Measurements from ENCODE around the gene JAKMIP2. TPM values are rescaled to one million over a fixed set of nuclear protein-coding genes. Genes with fewer than 3 reads are reported as not detected.

The JAKMIP2 gene
- total RNA-seq, 1 experiment from 2014 or later = 6.4 TPM

DNA sequence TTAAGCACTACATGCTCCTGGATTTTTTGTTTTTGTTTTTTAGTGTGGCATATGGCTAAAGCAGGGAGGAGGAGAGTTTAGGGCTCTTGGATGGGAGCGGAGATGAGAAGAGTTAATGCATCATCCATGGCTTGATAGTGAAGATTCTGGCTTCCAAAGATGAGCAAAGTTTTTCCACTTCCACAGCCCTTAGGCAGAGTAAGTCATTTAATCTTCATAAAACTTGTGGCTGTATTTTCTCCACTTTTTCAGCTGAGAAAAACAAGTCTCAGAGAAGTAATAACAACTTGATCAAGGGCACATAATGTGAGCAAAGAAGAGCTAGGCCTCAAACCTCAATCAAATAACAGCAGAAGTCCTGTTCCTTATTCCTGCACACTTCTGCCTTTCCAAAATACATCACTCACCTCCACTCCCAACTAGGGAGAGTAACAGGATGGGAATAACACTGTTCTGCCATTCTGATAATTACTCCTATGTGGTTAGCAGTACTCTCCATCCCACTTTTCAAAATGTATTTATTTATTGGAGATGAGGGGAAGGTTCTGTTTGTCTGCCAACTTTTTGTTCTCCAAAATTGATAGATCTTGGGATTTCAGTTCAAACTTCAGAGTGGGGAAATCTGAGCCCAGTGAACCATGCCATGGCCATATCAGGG is 218.9 kb downstream of the JAKMIP2 start:
- peaks cover 14% of the 10 kb centered on the region; the same call in 1 of the 2 replicates for H3K79me2 ChIP-seq (ENCODE audit: insufficient read depth, low read length)
- TF ChIP-seq, protein P1, sequence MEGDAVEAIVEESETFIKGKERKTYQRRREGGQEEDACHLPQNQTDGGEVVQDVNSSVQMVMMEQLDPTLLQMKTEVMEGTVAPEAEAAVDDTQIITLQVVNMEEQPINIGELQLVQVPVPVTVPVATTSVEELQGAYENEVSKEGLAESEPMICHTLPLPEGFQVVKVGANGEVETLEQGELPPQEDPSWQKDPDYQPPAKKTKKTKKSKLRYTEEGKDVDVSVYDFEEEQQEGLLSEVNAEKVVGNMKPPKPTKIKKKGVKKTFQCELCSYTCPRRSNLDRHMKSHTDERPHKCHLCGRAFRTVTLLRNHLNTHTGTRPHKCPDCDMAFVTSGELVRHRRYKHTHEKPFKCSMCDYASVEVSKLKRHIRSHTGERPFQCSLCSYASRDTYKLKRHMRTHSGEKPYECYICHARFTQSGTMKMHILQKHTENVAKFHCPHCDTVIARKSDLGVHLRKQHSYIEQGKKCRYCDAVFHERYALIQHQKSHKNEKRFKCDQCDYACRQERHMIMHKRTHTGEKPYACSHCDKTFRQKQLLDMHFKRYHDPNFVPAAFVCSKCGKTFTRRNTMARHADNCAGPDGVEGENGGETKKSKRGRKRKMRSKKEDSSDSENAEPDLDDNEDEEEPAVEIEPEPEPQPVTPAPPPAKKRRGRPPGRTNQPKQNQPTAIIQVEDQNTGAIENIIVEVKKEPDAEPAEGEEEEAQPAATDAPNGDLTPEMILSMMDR (conservative IDR thresholded peaks at IDR 0.05) = no peak
- H3K4me1 ChIP-seq (ENCODE audit: insufficient read depth, low read length) = peaks cover 8% of the 10 kb centered on the region; the same call in 1 of the 2 replicates
- H3K18ac ChIP-seq (ENCODE audit: insufficient read length, low read depth, low read length) = no peak overlapping the region
- H3K36me3 Mint-ChIP-seq (ENCODE audit: insufficient read depth in 1 of 3, low read depth in 3 of 3) = peaks cover 32 to 57% (median 56%) of the 10 kb centered on the region in 3 experiments
- peak overlapping the region; percentile 33 to 88 (median 52); a peak in 4 of 7 replicates for H3K27ac Mint-ChIP-seq
- no peaks in the 10 kb centered on the region for H3K27me3 Mint-ChIP-seq (ENCODE audit: low read depth)
- H3K27ac ChIP-seq (ENCODE audit: insufficient read length, low read depth, low read length) = no peak overlapping the region
- H2BK120ac ChIP-seq (ENCODE audit: low read depth, low read length, poor library complexity, severe bottlenecking) = no peak overlapping the region
- H2AFZ ChIP-seq (ENCODE audit: low read length) = no peak overlapping the region
- no peak overlapping the region for H3K14ac ChIP-seq (ENCODE audit: insufficient read depth, low read length)
- H2BK20ac ChIP-seq (ENCODE audit: low read depth, low read length, poor library complexity, severe bottlenecking) = no peak overlapping the region
- no peaks in the 10 kb centered on the region for H3K79me1 ChIP-seq (ENCODE audit: insufficient read depth, low read depth, low read length, poor library complexity, severe bottlenecking)
- peak overlapping the region in 1 of 2 experiments; percentile 47; a peak in 1 of 5 replicates for H3K4me3 Mint-ChIP-seq
- no peak overlapping the region for H2BK15ac ChIP-seq (ENCODE audit: low read depth, low read length)
- no peak overlapping the region for H4K8ac ChIP-seq (replicated peaks; ENCODE audit: insufficient read length, low read depth, low read length)
- H3K4ac ChIP-seq (ENCODE audit: low read depth, low read length) = no peak overlapping the region
- no peak for DNase-seq
- no peak overlapping the region for H2AK5ac ChIP-seq (ENCODE audit: insufficient read length, low read length)
- no peak overlapping the region for H2BK12ac ChIP-seq (ENCODE audit: insufficient read length, low read depth, low read length)
- peaks cover 74 to 81% of the 10 kb centered on the region in 2 experiments for H3K4me1 Mint-ChIP-seq
- no peak overlapping the region for H2BK5ac ChIP-seq (ENCODE audit: insufficient read length, low read length)
- H4K20me1 ChIP-seq (ENCODE audit: control insufficient read depth, insufficient read depth, insufficient read length) = no peaks in the 10 kb centered on the region
- no peak overlapping the region for H4K91ac ChIP-seq (ENCODE audit: insufficient read length, low read depth, low read length)
- no peak overlapping the region for H3K4me2 ChIP-seq (ENCODE audit: insufficient read depth, insufficient read length, low read length)
- no peaks in the 10 kb centered on the region for H3K27me3 ChIP-seq (ENCODE audit: insufficient read depth, low read length)
- no peak overlapping the region for H4K5ac ChIP-seq (ENCODE audit: insufficient read length, low read depth, low read length)
- H3T11ph ChIP-seq (ENCODE audit: low read length) = no peak overlapping the region
- H3K9me3 Mint-ChIP-seq = no peaks in the 10 kb centered on the region
- no peaks in the 10 kb centered on the region for H3K9me3 ChIP-seq (ENCODE audit: control insufficient read depth, low read depth, low read length)
- no peak overlapping the region for H3K9ac ChIP-seq (ENCODE audit: extremely low read depth, insufficient read length, low read length)
- H3K23ac ChIP-seq (ENCODE audit: insufficient read length, low read depth, low read length) = no peak overlapping the region
- H3K23me2 ChIP-seq (ENCODE audit: insufficient read length, low read depth, low read length, poor library complexity, severe bottlenecking) = peaks cover 4% of the 10 kb centered on the region
- no peak overlapping the region for H3K56ac ChIP-seq (ENCODE audit: insufficient read length, low read depth, low read length)
- WGBS (ENCODE audit: extremely low coverage, insufficient read length, low lambda C conversion rate) = no CpG with 5 or more reads among the region's 1 CpG
